Endothelial cell of umbilical vein (primary cell): Measurements from ENCODE around the gene KRT77. TPM values are rescaled to one million over a fixed set of nuclear protein-coding genes. Genes with fewer than 3 reads are reported as not detected.

Experiments
- BruUV-seq: library from RNA; stranded (reverse); fragments of 400-500 nt; replicated peaks from 2 replicates; lab custom pipeline; 2021; lab: Mats Ljungman, UMichigan
- CTCF ChIA-PET: fragments of 300-600, 350-600 bp; sonication (Branson Sonifier 250); formaldehyde crosslinking; loops from one replicate; lab custom pipeline; 2021; ENCODE audit warnings: antibody characterized with exemption, inconsistent platforms; lab: Charles Lee
- POLR2A ChIA-PET: fragments of 300-600, 350-600 bp; sonication (Branson Sonifier 250); formaldehyde crosslinking; loops from one replicate; lab custom pipeline; 2021; ENCODE audit warnings: antibody characterized with exemption, inconsistent platforms; lab: Charles Lee
- DNase-seq: peaks from one replicate; pipeline ENCODE4 v3.0.0-alpha.2; 2011; ENCODE audit warnings: low read depth, low spot score
- FAIRE-seq: peaks from 2 replicates; lab custom pipeline; 2011; peaks lifted over from hg19 to GRCh38; lab: Jason Lieb, UNC
- H2AFZ ChIP-seq: 2 replicates; pipeline ENCODE4 v1.6.0; 2012; ENCODE audit warnings: low read depth, low read length, control low read depth, inconsistent platforms
- H3K27ac ChIP-seq: 2 replicates; pipeline ENCODE4 v1.5.1; 2011; ENCODE audit warnings: low read depth, mild to moderate bottlenecking, control low read depth, low read length, moderate library complexity; ENCODE audit not compliant: insufficient read depth
- H3K27me3 ChIP-seq, 2 experiments: 2 replicates each; pipeline versions ENCODE4 v1.6.0 to v1.6.1; 2011; ENCODE audit warnings: low read length in 2 of 2, mixed read lengths in 1 of 2; ENCODE audit not compliant: control insufficient read depth in 2 of 2, insufficient read depth in 2 of 2
- H3K36me3 ChIP-seq, 2 experiments: 2 replicates in 1 of 2; 3 replicates in 1 of 2; pipeline ENCODE4 v1.5.1; 2011; ENCODE audit warnings: low read length in 2 of 2, mild to moderate bottlenecking in 1 of 2, moderate library complexity in 1 of 2; ENCODE audit not compliant: control insufficient read depth in 2 of 2, insufficient read depth in 2 of 2; ENCODE audit errors: extremely low read depth in 1 of 2
- H3K4me1 ChIP-seq: 3 replicates; pipeline ENCODE4 v1.5.1; 2011; ENCODE audit warnings: mild to moderate bottlenecking, low read length; ENCODE audit not compliant: control insufficient read depth, insufficient read depth; ENCODE audit errors: extremely low read depth
- H3K4me2 ChIP-seq: 2 replicates; pipeline ENCODE4 v1.6.1; 2011; ENCODE audit warnings: low read length, control low read depth, mixed read lengths; ENCODE audit not compliant: insufficient read depth
- H3K4me3 ChIP-seq, 3 experiments: fragments of 200-600 bp in 1 of 3; sonication (generic), shearing (Covaris generic) in 1 of 3; replicated peaks in 1 of 3; 2 replicates each; pipeline ENCODE4 v1.5.1; 2011 to 2016; ENCODE audit warnings: control low read depth in 3 of 3, low read length in 3 of 3, mild to moderate bottlenecking in 2 of 3, inconsistent platforms in 1 of 3, low read depth in 1 of 3, moderate library complexity in 1 of 3; ENCODE audit not compliant: insufficient read depth in 1 of 3
- H3K79me2 ChIP-seq: 2 replicates; pipeline ENCODE4 v1.6.0; 2012; ENCODE audit warnings: low read length, inconsistent platforms; ENCODE audit not compliant: control insufficient read depth, insufficient read depth
- H3K9ac ChIP-seq: replicated peaks from 2 replicates; pipeline ENCODE3; 2011; ENCODE audit warnings: low read length, control low read depth; ENCODE audit not compliant: insufficient read depth; ENCODE audit errors: extremely low read depth
- H3K9me1 ChIP-seq: replicated peaks from 3 replicates; pipeline ENCODE4 v1.6.0; 2011; ENCODE audit warnings: mild to moderate bottlenecking, low read length; ENCODE audit not compliant: control insufficient read depth, insufficient read depth; ENCODE audit errors: extremely low read depth
- H3K9me3 ChIP-seq: replicated peaks from 2 replicates; pipeline ENCODE4 v1.5.1; 2012; ENCODE audit warnings: low read length, inconsistent platforms; ENCODE audit not compliant: control insufficient read depth, insufficient read depth
- H4K20me1 ChIP-seq: replicated peaks from 2 replicates; pipeline ENCODE3; 2011; ENCODE audit warnings: mild to moderate bottlenecking, low read length; ENCODE audit not compliant: control insufficient read depth, insufficient read depth; ENCODE audit errors: extremely low read depth
- CTCF ChIP-seq, 2 donors: IDR thresholded peaks; 1 replicate in 1 of 2; 2 replicates in 1 of 2; pipeline ENCODE4 v1.5.1; 2011; ENCODE audit warnings: low read length in 2 of 2, mild to moderate bottlenecking in 2 of 2, moderate library complexity in 2 of 2, control low read depth in 1 of 2, inconsistent platforms in 1 of 2, low read depth in 1 of 2; ENCODE audit not compliant: insufficient read depth in 1 of 2; ENCODE audit errors: extremely low read depth in 1 of 2
- EZH2 ChIP-seq: IDR thresholded peaks from 2 replicates; pipeline ENCODE4 v1.6.1; 2012; ENCODE audit warnings: borderline replicate concordance, low read depth, mild to moderate bottlenecking, moderate library complexity, low read length, inconsistent platforms; ENCODE audit not compliant: severe bottlenecking
- FOS ChIP-seq: IDR thresholded peaks from 2 replicates; pipeline ENCODE4 v1.6.1; 2011; ENCODE audit warnings: mild to moderate bottlenecking, low read length, moderate library complexity, borderline replicate concordance; ENCODE audit not compliant: insufficient read depth
- GATA2 ChIP-seq: IDR thresholded peaks from 2 replicates; pipeline ENCODE4 v1.7.0; 2011; ENCODE audit warnings: low read depth, mild to moderate bottlenecking, moderate library complexity, mixed read lengths, low read length; ENCODE audit not compliant: insufficient read length, insufficient read depth
- JUN ChIP-seq: IDR thresholded peaks from 2 replicates; pipeline ENCODE4 v1.6.1; 2011; ENCODE audit warnings: borderline replicate concordance, low read depth; ENCODE audit not compliant: insufficient read length, insufficient read depth
- MAX ChIP-seq: IDR thresholded peaks from 2 replicates; pipeline ENCODE4 v1.6.1; 2011; ENCODE audit not compliant: insufficient read depth, insufficient read length
- MYC ChIP-seq: IDR thresholded peaks from one replicate; pipeline ENCODE4 v1.6.1; 2011; ENCODE audit warnings: mild to moderate bottlenecking, low read depth, low read length
- POLR2A ChIP-seq: IDR thresholded peaks from 2 replicates; pipeline ENCODE4 v1.6.1; 2012; ENCODE audit warnings: low read depth, mild to moderate bottlenecking, control low read depth, low read length
- POLR2AphosphoS5 ChIP-seq: IDR thresholded peaks from 2 replicates; pipeline ENCODE4 v1.6.1; 2012; ENCODE audit warnings: low read depth, mild to moderate bottlenecking, control low read depth, low read length, moderate library complexity; ENCODE audit not compliant: insufficient read depth
- dilution Hi-C: fragments of 300-500 bp; cut with MboI; formaldehyde crosslinking; loops from one replicate; pipeline ENCODE4 v1.15.0; 2019; ENCODE audit warnings: low sequenced_read_pairs; ENCODE audit not compliant: extremely low pct_ligation_motif_present
- intact Hi-C: fragments of 100-400 bp; cut with micrococcal nuclease; formaldehyde crosslinking; loops from one replicate; pipeline ENCODE4 v1.10.0; 2022
- polyA plus RNA-seq, 4 experiments: library from polyadenylated mRNA; depleted of rRNA in 3 of 4; stranded (reverse) in 3 of 4; unstranded in 1 of 4; fragments of >200 nt; gene quantifications; 2 replicates each; pipeline versions ENCODE4 v1.2.1 to v1.2.3, GENCODE V29; 2011 to 2012; ENCODE audit warnings: missing spikeins in 1 of 4
- total RNA-seq: library from RNA; stranded (reverse); gene quantifications from 2 replicates; pipeline ENCODE4 v1.2.3, GENCODE V29; 2021

The KRT77 gene
- total and polyA plus RNA-seq, 2 donors (not counting 3 experiments of a cell fraction or from before 2014, with no cell fraction given) = not detected

GRCh38 chr12:52687497-52688385 is 15.6 kb downstream of the KRT77 start:
- ChIA-PET POLR2A (no interaction called here), CTCF (interaction anchor here (1.4 kb wide), 2 partner anchors 13 to 16 kb away, joined by 3 read pairs; no protein-coding TSS in a partner anchor)
- Histone ChIP-seq H3K4me3 (no peak overlapping the region), H3K79me2 (no peaks in the 10 kb centered on the region), H3K9me1 (no peaks in the 10 kb centered on the region), H3K9ac (no peak overlapping the region), H3K27ac (no peak overlapping the region), H3K36me3 (no peaks in the 10 kb centered on the region), H3K4me2 (no peak overlapping the region), H2AFZ (no peak overlapping the region), H4K20me1 (no peaks in the 10 kb centered on the region), H3K27me3 (peaks cover 25 to 34% of the 10 kb centered on the region in 2 experiments), H3K4me1 (no peaks in the 10 kb centered on the region), H3K9me3 (no peaks in the 10 kb centered on the region)
- FAIRE-seq = no peak
- dilution Hi-C loops = no loop called here
- BruUV-seq = no TSS peak
- intact Hi-C loops = no loop called here
- no peak for DNase-seq
- TF ChIP-seq MAX (no peak), EZH2 (no peak), GATA2 (no peak), JUN (no peak), POLR2A (no peak), FOS (no peak), POLR2AphosphoS5 (no peak), MYC (no peak), CTCF (IDR thresholded peaks at IDR 0.05; ENCODE audit: extremely low read depth in 1 of 2, insufficient read depth in 1 of 2, low read depth in 1 of 2, low read length in 2 of 2) (no peak)
